Measurements from ENCODE around the gene KPTN. TPM values are rescaled to one million over a fixed set of nuclear protein-coding genes. Genes with fewer than 3 reads are reported as not detected.

KPTN gene
- total RNA-seq, 2 donors from 2014 or later, result 14.7 to 22.9 TPM

DNA sequence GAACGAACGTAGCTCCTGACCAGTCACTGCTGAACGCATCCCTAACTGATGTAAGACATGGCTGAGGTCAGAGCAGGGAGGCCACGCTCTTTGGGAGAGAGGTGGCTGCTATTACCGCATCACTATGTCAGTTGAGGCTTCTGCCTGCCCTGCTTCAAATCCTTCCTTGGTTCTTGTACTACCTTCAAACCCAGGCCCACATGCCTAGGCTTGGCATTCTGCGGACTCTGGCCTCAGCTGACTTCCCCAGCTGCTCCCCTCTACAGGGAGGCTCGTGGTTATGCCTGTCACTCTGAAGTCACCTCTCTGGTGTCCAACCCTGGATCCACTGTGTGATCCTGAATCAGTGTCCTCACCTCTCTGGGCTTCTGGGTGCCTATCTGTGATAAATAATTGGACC, 49.9 kb downstream of the KPTN start:
- Histone ChIP-seq H3K9ac (ENCODE audit: extremely low read depth, low read length, poor library complexity, severe bottlenecking) (no peak overlapping the region), H3K4me3 (ENCODE audit: low read length) (no peak overlapping the region), H3K27ac (ENCODE audit: low read depth, low read length) (no peak overlapping the region), H3K27me3 (ENCODE audit: control insufficient read depth, insufficient read depth, low read length, poor library complexity, severe bottlenecking) (peaks cover 14% of the 10 kb centered on the region), H3K9me3 (ENCODE audit: control insufficient read depth, low read length) (no peaks in the 10 kb centered on the region), H3K36me3 (ENCODE audit: control insufficient read depth, insufficient read depth, low read length) (no peaks in the 10 kb centered on the region), H3K4me1 (ENCODE audit: control insufficient read depth, insufficient read depth, low read length) (no peaks in the 10 kb centered on the region)
- Mint-ChIP-seq H3K27ac (no peak overlapping the region), H3K27me3 (ENCODE audit: insufficient read depth) (peaks cover 34% of the 10 kb centered on the region), H3K9me3 (no peaks in the 10 kb centered on the region), H3K36me3 (ENCODE audit: low read depth) (no peaks in the 10 kb centered on the region), H3K4me3 (no peak overlapping the region), H3K4me1 (peaks cover 3% of the 10 kb centered on the region)
- TF ChIP-seq, protein P1, sequence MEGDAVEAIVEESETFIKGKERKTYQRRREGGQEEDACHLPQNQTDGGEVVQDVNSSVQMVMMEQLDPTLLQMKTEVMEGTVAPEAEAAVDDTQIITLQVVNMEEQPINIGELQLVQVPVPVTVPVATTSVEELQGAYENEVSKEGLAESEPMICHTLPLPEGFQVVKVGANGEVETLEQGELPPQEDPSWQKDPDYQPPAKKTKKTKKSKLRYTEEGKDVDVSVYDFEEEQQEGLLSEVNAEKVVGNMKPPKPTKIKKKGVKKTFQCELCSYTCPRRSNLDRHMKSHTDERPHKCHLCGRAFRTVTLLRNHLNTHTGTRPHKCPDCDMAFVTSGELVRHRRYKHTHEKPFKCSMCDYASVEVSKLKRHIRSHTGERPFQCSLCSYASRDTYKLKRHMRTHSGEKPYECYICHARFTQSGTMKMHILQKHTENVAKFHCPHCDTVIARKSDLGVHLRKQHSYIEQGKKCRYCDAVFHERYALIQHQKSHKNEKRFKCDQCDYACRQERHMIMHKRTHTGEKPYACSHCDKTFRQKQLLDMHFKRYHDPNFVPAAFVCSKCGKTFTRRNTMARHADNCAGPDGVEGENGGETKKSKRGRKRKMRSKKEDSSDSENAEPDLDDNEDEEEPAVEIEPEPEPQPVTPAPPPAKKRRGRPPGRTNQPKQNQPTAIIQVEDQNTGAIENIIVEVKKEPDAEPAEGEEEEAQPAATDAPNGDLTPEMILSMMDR (conservative IDR thresholded peaks at IDR 0.05), result no peak
- DNase-seq, result no peak
- WGBS, 2 experiments (ENCODE audit: insufficient coverage in 1 of 2, insufficient read length in 1 of 2), result 89 to 94% methylated on average over 7 of the region's 7 CpGs

DNA sequence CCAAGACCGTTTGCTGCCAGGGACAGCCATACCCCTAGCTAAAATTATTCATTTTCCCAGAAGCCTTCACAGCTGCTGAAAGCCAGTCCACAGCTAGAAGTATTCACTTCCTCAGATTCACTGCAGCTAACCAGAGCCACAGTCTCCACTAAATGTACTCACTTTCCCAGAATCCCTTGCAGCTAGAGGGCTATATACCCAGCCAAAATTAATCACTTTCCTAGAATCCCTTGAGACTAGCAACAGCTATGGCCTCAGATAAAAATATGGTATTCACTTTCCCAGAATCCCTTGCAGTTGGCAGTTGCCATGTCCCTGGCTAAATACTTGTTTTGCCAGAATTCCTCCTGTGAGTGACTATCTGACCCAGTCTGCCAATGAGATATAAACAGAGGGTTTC, 50.9 kb downstream of the KPTN start:
- Mint-ChIP-seq H3K27me3 (ENCODE audit: insufficient read depth) (peaks cover 36% of the 10 kb centered on the region), H3K36me3 (ENCODE audit: low read depth) (no peaks in the 10 kb centered on the region), H3K4me1 (peaks cover 3% of the 10 kb centered on the region), H3K4me3 (no peak overlapping the region), H3K9me3 (no peaks in the 10 kb centered on the region), H3K27ac (no peak overlapping the region)
- DNase-seq, result no peak
- Histone ChIP-seq H3K9ac (ENCODE audit: extremely low read depth, low read length, poor library complexity, severe bottlenecking) (no peak overlapping the region), H3K27me3 (ENCODE audit: control insufficient read depth, insufficient read depth, low read length, poor library complexity, severe bottlenecking) (peaks cover 14% of the 10 kb centered on the region), H3K4me3 (ENCODE audit: low read length) (no peak overlapping the region), H3K36me3 (ENCODE audit: control insufficient read depth, insufficient read depth, low read length) (no peaks in the 10 kb centered on the region), H3K27ac (ENCODE audit: low read depth, low read length) (no peak overlapping the region), H3K4me1 (ENCODE audit: control insufficient read depth, insufficient read depth, low read length) (no peaks in the 10 kb centered on the region), H3K9me3 (ENCODE audit: control insufficient read depth, low read length) (no peaks in the 10 kb centered on the region)
- TF ChIP-seq, protein P1 (conservative IDR thresholded peaks at IDR 0.05), result no peak
- WGBS, 2 experiments (ENCODE audit: insufficient coverage in 1 of 2, insufficient read length in 1 of 2), result 92% methylated on average over 1 of the region's 1 CpG; no CpG with 5 or more reads in 1 of the 2 experiments

DNA sequence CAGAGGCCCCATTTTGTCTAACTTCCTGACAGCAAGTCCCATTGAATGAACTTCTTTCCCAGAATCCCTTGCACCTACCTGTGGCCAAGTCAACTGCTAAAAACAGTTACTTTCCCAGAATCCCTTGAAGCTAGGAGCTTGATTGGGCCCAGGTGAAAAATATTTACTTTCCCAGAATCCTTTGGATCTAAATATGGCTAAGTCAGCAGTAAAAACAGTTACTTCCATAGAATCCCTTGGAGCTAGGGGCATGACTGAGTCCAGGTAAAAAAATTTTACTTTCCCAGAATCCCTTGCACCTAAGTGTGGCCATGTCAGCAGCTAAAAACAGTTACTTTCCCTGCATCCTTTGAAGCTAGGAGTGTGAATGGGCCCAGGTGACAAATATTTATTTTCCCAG, 51.5 kb downstream of the KPTN start:
- H3K27ac Mint-ChIP-seq, result no peak overlapping the region
- DNase-seq, result no peak
- Histone ChIP-seq H3K9me3 (ENCODE audit: control insufficient read depth, low read length) (no peaks in the 10 kb centered on the region), H3K27ac (ENCODE audit: low read depth, low read length) (no peak overlapping the region), H3K9ac (ENCODE audit: extremely low read depth, low read length, poor library complexity, severe bottlenecking) (no peak overlapping the region), H3K36me3 (ENCODE audit: control insufficient read depth, insufficient read depth, low read length) (no peaks in the 10 kb centered on the region), H3K4me3 (ENCODE audit: low read length) (no peak overlapping the region), H3K4me1 (ENCODE audit: control insufficient read depth, insufficient read depth, low read length) (no peaks in the 10 kb centered on the region), H3K27me3 (ENCODE audit: control insufficient read depth, insufficient read depth, low read length, poor library complexity, severe bottlenecking) (peaks cover 14% of the 10 kb centered on the region)
- peaks cover 3% of the 10 kb centered on the region for H3K4me1 Mint-ChIP-seq
- TF ChIP-seq, protein P1 (conservative IDR thresholded peaks at IDR 0.05), result no peak
- H3K9me3 Mint-ChIP-seq, result no peaks in the 10 kb centered on the region
- H3K36me3 Mint-ChIP-seq (ENCODE audit: low read depth), result no peaks in the 10 kb centered on the region
- peaks cover 36% of the 10 kb centered on the region for H3K27me3 Mint-ChIP-seq (ENCODE audit: insufficient read depth)
- no peak overlapping the region for H3K4me3 Mint-ChIP-seq
